Activated T-helper 2 cell treated with anti-CD3 and anti-CD28 coated beads, Interferon-gamma antibody, Interleukin-2, Interleukin-4, amounts not matched to agents 10 μg/mL and 5 μg/mL and 100 μg/mL, durations not matched to agents 14 hours and 24 hours and 36 hours (primary cell): Measurements from ENCODE around the gene UBE2D2. TPM values are rescaled to one million over a fixed set of nuclear protein-coding genes. Genes with fewer than 3 reads are reported as not detected.

ENCODE experiments used
- DNase-seq: peaks from one replicate; pipeline ENCODE4 v3.0.0; 2021; ENCODE audit warnings: low spot score
- H3K27ac Mint-ChIP-seq: one replicate; pipeline ENCODE4 v1.8.0; 2021; ENCODE audit warnings: mixed read lengths
- H3K27me3 Mint-ChIP-seq: one replicate; pipeline ENCODE4 v1.8.0; 2021; ENCODE audit warnings: low read depth, mixed read lengths
- H3K36me3 Mint-ChIP-seq: one replicate; pipeline ENCODE4 v1.8.0; 2021; ENCODE audit warnings: low read depth, mixed read lengths
- H3K4me1 Mint-ChIP-seq: one replicate; pipeline ENCODE4 v1.8.0; 2021; ENCODE audit warnings: low read depth, mixed read lengths
- H3K4me3 Mint-ChIP-seq: one replicate; pipeline ENCODE4 v1.8.0; 2021; ENCODE audit warnings: low read depth, mild to moderate bottlenecking, moderate library complexity, mixed read lengths
- H3K9me3 Mint-ChIP-seq: one replicate; pipeline ENCODE4 v1.8.0; 2021; ENCODE audit warnings: mixed read lengths
- intact Hi-C: fragments of 100-400 bp; cut with micrococcal nuclease; formaldehyde crosslinking; loops from one replicate; pipeline ENCODE4 v1.15.1; 2023
- total RNA-seq: library from RNA; stranded (reverse); gene quantifications from 2 replicates; pipeline ENCODE4 v1.2.3, GENCODE V29; 2022

UBE2D2 gene
- total RNA-seq, 1 donor from 2014 or later = 262 TPM

DNA sequence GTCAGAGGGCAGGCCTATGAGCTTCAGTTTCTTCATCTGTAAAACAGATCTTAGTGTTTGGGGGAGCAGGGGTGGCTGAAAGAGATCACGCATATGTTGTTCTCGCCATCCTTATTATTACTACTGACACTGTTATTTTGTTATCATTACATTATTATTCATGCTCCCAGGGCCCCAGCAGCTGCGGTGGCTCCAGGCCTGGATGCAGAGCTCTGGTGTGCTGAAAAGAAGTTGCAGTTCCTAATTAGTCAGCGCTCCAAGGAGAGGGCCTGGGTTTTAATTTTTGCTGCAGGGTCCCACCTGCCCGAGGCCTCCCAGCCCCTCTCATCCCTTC, 106.6 kb downstream of the UBE2D2 start:
- H3K36me3 Mint-ChIP-seq = no peaks in the 10 kb centered on the region
- H3K4me3 Mint-ChIP-seq = peak overlapping the region; percentile 40
- H3K4me1 Mint-ChIP-seq = peaks cover 26% of the 10 kb centered on the region
- intact Hi-C loops = loop anchor here (2.0 kb wide), 1 partner anchor 15 kb away; no protein-coding TSS in a partner anchor
- DNase-seq = no peak
- no peaks in the 10 kb centered on the region for H3K9me3 Mint-ChIP-seq
- peaks cover 5% of the 10 kb centered on the region for H3K27me3 Mint-ChIP-seq
- H3K27ac Mint-ChIP-seq = no peak overlapping the region

DNA sequence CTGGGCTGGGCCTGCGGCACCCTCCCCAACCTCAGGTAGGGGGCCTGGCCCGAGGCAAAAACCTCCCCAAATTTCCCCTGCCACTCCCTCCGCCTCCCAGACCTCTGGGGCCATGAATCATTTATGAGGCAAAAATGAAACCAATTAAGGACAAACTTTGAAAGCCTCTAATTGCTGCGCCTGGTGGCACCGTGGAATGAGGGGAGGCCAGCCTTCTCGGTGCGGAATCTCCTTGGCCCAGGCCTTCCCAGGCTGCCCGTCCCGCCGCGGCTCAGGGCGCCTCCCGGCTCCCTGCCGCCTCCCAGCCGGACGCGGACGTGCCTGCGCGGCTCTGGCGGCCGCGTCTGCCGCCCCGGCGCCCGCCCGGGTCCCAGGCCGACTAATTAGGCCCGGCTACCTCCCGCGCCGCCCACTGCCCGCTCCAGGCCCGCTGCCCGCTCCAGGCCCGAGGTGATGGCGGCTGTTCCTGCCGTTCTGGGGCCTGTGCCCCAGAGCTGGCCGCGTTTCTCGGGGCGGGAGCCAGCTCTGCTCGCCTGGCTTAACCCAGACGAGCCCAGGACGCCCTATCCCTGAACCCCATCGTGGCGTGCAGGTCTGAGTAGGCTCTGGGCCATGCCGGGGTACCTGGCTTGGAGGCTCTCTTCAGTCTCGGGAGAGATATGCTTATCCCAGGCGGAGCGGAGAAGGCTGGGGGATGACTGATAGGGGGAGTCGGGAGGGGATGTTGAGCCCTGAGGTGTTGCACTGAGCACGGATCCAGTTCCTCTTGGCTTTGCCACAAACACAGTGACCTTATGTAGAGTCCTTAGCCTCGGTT, 107.1 kb downstream of the UBE2D2 start:
- intact Hi-C loops = loop anchor here (2.0 kb wide), 1 partner anchor 15 kb away; no protein-coding TSS in a partner anchor
- H3K36me3 Mint-ChIP-seq = no peaks in the 10 kb centered on the region
- peaks cover 26% of the 10 kb centered on the region for H3K4me1 Mint-ChIP-seq
- H3K27me3 Mint-ChIP-seq = peaks cover 5% of the 10 kb centered on the region
- no peaks in the 10 kb centered on the region for H3K9me3 Mint-ChIP-seq
- peak; percentile 24 for DNase-seq
- peak overlapping the region; percentile 40 for H3K4me3 Mint-ChIP-seq
- no peak overlapping the region for H3K27ac Mint-ChIP-seq

DNA sequence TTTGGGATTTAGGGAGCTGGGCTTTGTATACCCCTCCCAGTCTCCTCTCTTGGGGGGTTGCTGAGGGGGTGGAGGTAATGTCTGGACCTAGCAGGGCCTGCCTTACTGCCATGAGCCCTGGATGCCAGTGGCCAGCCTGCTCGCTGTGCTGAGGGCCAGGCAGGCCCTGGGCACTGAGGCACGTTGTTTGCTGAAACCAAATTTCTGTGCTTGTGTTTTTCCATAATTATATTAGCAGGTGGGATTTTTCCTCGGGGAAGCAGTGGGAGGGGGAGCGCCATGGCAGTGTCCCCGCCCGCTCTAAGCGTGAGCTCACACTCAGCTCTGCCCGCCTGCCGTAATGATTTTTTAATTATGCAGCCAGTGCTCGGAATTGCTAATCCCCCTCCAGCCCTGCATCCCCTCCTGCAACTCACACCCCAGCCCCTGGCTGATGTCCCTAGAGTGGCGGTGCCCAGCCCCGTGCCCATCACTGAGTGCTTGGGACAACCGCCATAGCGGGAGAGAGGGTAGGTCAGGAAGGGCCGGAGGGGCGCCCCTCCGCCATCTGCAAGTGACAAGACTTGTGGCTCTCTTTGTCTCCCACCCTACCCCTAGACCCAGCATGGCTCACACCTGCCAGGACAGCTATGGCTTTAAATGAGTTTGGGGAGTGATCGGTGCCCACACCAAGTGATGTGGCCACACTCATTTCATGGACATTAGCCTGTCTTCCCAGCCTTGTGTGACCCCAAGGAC, 108.0 kb downstream of the UBE2D2 start:
- peaks cover 5% of the 10 kb centered on the region for H3K27me3 Mint-ChIP-seq
- intact Hi-C loops = loop anchor here (2.0 kb wide), 1 partner anchor 16 kb away; no protein-coding TSS in a partner anchor
- DNase-seq = no peak
- no peaks in the 10 kb centered on the region for H3K9me3 Mint-ChIP-seq
- H3K4me1 Mint-ChIP-seq = peaks cover 24% of the 10 kb centered on the region
- no peak overlapping the region for H3K27ac Mint-ChIP-seq
- H3K4me3 Mint-ChIP-seq = peak overlapping the region; percentile 17
- H3K36me3 Mint-ChIP-seq = no peaks in the 10 kb centered on the region

DNA sequence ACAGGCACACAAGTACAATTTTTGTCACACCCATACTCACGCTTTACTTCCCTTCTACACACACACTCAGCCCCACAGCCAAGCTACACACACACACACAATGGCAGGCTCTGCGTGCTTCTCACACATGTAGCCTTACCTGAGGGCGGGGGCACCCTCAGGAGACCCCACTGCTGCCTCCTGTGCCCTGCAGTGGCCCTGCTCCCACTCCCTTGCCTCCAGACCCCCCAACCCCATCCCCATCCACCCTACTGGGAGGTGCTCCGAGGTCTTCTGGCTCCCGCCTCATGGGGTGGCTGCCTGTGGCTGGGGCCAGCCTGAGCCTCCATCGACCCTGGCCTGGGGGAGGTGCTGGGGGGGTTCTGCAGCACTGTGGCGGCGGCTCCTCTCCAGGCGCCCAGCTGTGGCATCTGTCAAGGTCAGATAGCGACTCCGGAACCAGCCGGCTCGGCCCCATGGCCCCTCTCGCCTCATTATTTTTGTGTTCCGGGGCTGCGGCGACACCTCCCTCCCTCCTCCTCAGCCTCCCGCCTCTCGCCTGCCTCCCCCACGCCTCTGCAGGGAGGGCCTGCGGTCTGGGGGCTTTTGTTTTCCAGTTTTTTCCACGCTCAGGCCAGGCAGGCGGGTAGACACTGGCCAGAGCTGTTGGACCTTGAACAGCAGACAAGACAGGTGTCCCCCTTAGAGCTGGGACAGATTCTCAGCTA, 108.7 kb downstream of the UBE2D2 start:
- Mint-ChIP-seq H3K27me3 (peaks cover 5% of the 10 kb centered on the region), H3K4me3 (peak overlapping the region; percentile 17), H3K4me1 (peaks cover 21% of the 10 kb centered on the region), H3K27ac (no peak overlapping the region), H3K9me3 (no peaks in the 10 kb centered on the region), H3K36me3 (no peaks in the 10 kb centered on the region)
- intact Hi-C loops = loop anchor here (2.0 kb wide), 1 partner anchor 17 kb away; no protein-coding TSS in a partner anchor
- DNase-seq = no peak

DNA sequence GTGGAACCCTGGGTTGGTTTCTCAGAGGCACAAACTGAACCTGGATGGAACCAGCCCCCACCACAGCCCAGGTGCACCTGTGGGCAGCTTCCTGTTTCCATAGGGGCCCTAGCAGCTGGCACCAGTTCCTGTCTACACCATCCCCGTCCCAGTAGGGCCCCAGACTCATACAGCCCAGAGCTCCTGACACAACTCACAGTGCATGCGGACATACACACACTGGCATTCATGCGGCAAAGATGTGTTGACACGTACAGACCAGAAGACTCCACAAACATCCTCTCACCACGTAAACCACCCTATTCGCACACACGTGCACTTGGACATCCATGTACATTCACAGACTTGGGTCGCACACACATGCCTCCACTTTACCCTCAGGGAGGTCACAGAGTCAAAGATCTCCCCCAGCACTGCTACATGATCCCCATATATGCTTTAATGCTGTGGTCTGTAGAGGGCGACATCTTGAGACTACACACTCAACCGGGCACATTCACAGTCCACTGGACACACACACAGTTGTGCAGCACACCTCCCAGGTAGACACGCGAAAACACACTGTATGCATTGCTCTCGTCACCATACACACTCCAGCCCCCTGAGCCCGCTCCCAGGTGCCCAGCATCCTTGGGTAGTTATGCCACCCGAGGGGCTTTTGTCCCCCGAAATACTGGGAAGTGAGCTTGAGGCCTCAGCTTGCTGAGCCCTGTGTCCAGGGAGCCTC, 109.4 kb downstream of the UBE2D2 start:
- H3K27ac Mint-ChIP-seq = peak overlapping the region; percentile 65
- no peak overlapping the region for H3K4me3 Mint-ChIP-seq
- H3K9me3 Mint-ChIP-seq = no peaks in the 10 kb centered on the region
- intact Hi-C loops = no loop called here
- H3K36me3 Mint-ChIP-seq = no peaks in the 10 kb centered on the region
- no peak for DNase-seq
- peaks cover 21% of the 10 kb centered on the region for H3K4me1 Mint-ChIP-seq
- peaks cover 5% of the 10 kb centered on the region for H3K27me3 Mint-ChIP-seq

DNA sequence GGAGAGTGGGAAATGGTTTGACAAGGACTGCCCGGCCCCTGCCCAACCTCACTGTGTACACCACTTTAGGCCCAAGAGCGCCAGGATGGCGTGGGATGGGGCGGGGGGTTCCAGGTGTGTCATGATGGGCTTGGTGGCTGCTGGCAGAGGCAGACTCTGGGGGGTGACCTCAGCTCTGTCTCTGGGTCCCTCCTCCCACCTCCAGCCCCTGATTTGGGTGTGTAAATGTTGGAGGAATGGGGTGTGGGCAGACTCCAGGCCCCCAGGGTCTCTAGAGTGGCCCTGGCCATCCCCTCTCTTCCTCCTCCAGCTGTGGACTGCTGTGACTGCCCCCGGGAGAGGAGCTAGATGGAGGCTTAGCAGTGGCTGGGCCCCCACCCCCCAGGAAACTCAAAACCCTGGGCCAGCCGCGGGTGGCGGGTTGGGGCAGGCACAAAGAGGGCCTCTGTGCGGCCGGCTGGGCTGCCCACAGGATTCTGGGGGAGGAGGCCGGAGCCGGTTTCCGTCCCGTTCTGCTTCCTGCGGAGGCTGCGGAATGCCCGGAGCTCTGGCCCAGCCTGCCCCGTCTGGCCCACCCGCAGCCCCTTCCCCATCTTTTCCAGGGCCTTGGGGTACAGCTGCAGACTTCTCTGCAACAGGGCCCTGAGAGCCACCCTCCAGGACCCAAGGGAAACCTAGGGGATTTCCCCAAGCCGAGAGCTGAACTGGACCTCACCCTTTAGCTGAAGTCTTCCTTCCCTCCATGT, 110.1 kb downstream of the UBE2D2 start:
- intact Hi-C loops = no loop called here
- Mint-ChIP-seq H3K27me3 (peaks cover 5% of the 10 kb centered on the region), H3K27ac (no peak overlapping the region), H3K4me3 (no peak overlapping the region), H3K4me1 (peaks cover 21% of the 10 kb centered on the region), H3K9me3 (no peaks in the 10 kb centered on the region), H3K36me3 (no peaks in the 10 kb centered on the region)
- DNase-seq = no peak

DNA sequence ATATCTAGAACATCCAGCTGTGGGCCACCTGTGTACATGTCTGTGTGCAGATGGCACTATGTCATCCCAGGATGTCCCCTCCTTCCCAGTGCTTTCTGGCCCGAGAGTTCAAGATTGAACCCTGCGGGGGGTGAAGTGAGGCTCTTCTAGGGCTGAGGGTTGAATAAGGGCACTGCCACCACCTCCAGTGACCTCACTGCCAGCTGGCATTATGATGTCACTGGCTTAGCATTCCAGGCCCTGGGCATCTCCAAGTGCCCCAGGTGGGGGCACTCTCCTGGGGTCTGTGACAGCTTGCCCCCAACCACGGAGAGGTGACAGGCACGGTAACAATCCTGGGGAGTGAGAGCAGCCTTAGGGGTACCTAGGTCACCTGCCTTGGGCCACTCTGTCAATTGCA, 114.1 kb downstream of the UBE2D2 start:
- Mint-ChIP-seq H3K4me1 (peaks cover 5% of the 10 kb centered on the region), H3K27me3 (peaks cover 2% of the 10 kb centered on the region), H3K9me3 (no peaks in the 10 kb centered on the region), H3K4me3 (no peak overlapping the region), H3K27ac (no peak overlapping the region), H3K36me3 (no peaks in the 10 kb centered on the region)
- intact Hi-C loops = no loop called here
- DNase-seq = no peak

DNA sequence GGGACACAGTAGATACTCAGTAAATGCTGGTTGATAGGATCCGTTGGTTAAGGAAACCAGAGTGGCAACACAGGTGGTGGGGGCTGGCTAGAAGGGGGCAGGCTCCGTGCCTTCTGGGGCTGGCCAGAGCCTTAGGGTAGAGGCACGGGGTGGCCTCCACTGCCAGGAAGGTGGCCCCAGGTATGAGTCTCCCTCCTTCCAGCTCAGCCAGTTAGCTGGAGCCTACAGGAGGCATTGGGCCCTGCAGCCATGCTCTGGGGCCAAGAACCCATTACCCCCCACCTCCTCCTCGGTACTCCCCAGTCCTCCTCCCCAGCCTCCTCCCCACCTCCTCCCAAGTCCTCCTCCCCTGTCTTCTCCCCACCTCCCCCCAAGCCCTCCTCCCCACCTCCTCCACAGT, 114.7 kb downstream of the UBE2D2 start:
- no peaks in the 10 kb centered on the region for H3K36me3 Mint-ChIP-seq
- H3K4me3 Mint-ChIP-seq = no peak overlapping the region
- no peaks in the 10 kb centered on the region for H3K4me1 Mint-ChIP-seq
- no peaks in the 10 kb centered on the region for H3K9me3 Mint-ChIP-seq
- no peaks in the 10 kb centered on the region for H3K27me3 Mint-ChIP-seq
- DNase-seq = no peak
- intact Hi-C loops = no loop called here
- H3K27ac Mint-ChIP-seq = no peak overlapping the region

DNA sequence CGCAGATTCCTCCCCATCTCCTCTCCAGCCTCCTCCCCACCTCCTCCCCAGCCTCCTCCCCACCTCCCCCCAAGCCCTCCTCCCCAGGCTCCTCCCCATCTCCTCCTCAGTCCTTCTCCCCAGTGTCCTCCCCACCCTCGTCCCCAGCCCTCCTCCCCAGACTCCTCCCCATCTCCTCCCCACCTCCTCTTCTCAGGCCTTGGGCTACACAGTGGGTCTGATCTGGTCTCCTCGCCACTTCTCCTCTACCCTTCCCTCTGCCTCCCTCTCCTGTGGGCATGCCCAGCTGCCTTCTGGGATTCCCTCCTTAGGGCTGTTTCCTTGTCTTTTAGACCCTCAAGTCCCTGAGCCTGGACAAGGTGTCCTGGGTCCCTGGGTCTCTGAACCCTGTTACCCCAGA, 115.3 kb downstream of the UBE2D2 start:
- no peak overlapping the region for H3K4me3 Mint-ChIP-seq
- H3K36me3 Mint-ChIP-seq = no peaks in the 10 kb centered on the region
- no peak overlapping the region for H3K27ac Mint-ChIP-seq
- DNase-seq = no peak
- H3K27me3 Mint-ChIP-seq = no peaks in the 10 kb centered on the region
- H3K9me3 Mint-ChIP-seq = no peaks in the 10 kb centered on the region
- no peaks in the 10 kb centered on the region for H3K4me1 Mint-ChIP-seq
- intact Hi-C loops = no loop called here

DNA sequence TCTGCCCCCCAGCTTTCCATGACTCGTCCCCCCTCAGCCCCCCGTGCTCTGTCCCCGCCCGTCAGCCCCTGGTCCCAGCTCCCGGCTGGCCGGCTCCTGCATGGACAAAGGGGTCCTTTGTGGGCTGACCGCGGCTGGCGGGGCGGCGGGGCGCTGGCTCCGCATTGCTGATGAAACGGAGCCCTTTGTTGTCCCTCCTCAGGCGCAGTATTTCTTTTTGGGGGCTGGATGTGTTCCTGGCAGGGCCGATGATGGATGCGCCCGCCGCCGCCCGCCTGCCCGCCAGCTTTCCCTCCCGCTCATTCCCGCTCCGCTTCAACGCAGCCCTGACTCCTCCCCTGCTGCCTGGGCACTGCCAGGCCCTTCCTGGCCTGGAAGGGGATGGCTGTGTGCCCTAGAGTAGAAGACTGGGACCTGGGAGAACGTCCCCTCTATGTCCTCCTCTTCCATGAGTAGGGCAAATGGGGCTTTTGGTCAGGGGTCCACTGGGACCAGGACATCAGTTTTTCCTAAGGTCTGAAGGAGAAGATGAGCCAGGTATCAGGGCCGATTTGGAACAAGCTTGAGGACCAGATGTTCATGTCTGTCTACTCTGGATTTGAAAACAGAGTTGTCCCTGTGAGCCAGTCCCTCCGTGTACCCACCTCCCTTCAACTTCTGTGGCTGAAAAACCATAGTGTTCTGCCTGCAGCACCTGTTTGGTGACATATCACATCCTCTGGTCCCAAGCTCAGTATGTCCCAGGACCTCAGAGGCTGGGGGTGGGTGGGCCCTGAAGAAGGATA, 116.0 kb downstream of the UBE2D2 start:
- Mint-ChIP-seq H3K36me3 (no peaks in the 10 kb centered on the region), H3K9me3 (no peaks in the 10 kb centered on the region), H3K27me3 (no peaks in the 10 kb centered on the region)

More for the DNA sequence above, 116.0 kb downstream of the UBE2D2 start:
- H3K27ac Mint-ChIP-seq = no peak overlapping the region
- no peaks in the 10 kb centered on the region for H3K4me1 Mint-ChIP-seq
- no peak overlapping the region for H3K4me3 Mint-ChIP-seq
- no peak for DNase-seq
- intact Hi-C loops = no loop called here
